Gastrocnemius medialis (tissue), 4 donors: ENCODE results near the gene STAT1. TPM values are rescaled to one million over a fixed set of nuclear protein-coding genes. Genes with fewer than 3 reads are reported as not detected.

ENCODE experiments used
- ATAC-seq, 2 donors: fragments of 150-250 bp; one replicate each; pipeline ENCODE4 v1.9.1; 2016
- DNase-seq, 2 donors: peaks; one replicate each; pipeline ENCODE4 v3.0.0-alpha.2; 2019
- H3K27ac ChIP-seq, 4 donors: fragments of 200-600 bp; sonication (generic); 1 replicate in 1 of 4; 2 replicates in 3 of 4; pipeline ENCODE4 v1.5.1; 2016 to 2018; ENCODE audit warnings: mild to moderate bottlenecking in 2 of 4, moderate library complexity in 1 of 4
- H3K27me3 ChIP-seq, 3 donors: fragments of 200-600 bp; sonication (generic) in 2 of 3; 1 replicate in 1 of 3; 2 replicates in 2 of 3; pipeline versions ENCODE4 v1.5.1 to v1.6.0; 2016 to 2019; ENCODE audit warnings: mild to moderate bottlenecking in 1 of 3, moderate library complexity in 1 of 3
- H3K36me3 ChIP-seq, 2 donors: fragments of 200-600 bp; sonication (generic) in 1 of 2; one replicate each; pipeline ENCODE4 v1.5.1; 2017 to 2018
- H3K4me1 ChIP-seq, 2 donors: fragments of 200-600 bp; sonication (generic) in 1 of 2; one replicate each; pipeline ENCODE4 v1.5.1; 2016 to 2017; ENCODE audit warnings: mild to moderate bottlenecking in 2 of 2
- H3K4me3 ChIP-seq, 4 donors: fragments of 200-600 bp; sonication (generic) in 3 of 4; 1 replicate in 1 of 4; 2 replicates in 3 of 4; pipeline ENCODE4 v1.5.1; 2016 to 2019; ENCODE audit warnings: mild to moderate bottlenecking in 2 of 4
- H3K9me3 ChIP-seq, 3 donors: fragments of 200-600 bp; sonication (generic) in 2 of 3; 1 replicate in 1 of 3; 2 replicates in 2 of 3; pipeline ENCODE4 v1.5.1; 2016 to 2019
- POLR2A ChIP-seq, 2 donors: fragments of 450-650 bp; IDR thresholded peaks; one replicate each; pipeline ENCODE4 v1.6.1; 2017; ENCODE audit warnings: antibody characterized with exemption in 2 of 2, mild to moderate bottlenecking in 2 of 2, moderate library complexity in 2 of 2
- in situ Hi-C, 4 donors: fragments of 200-750 bp; cut with MboI; loops; one replicate each; pipeline versions ENCODE4 v1.15.0 to v1.8.0; 2017; ENCODE audit warnings: low sequenced_read_pairs in 4 of 4
- intact Hi-C: fragments of 100-400 bp; cut with DNase I; formaldehyde crosslinking; loops from one replicate; pipeline ENCODE4 v1.15.1; 2023; ENCODE audit warnings: low total_unique reads
- total RNA-seq, 4 donors: library from RNA; depleted of rRNA; stranded (reverse); fragments of >200 nt; gene quantifications; one replicate each; pipeline versions ENCODE4 v1.1.0 to v1.2.3, GENCODE V29; 2016
- TF ChIP-seq, protein P1 (sequence below), 5 experiments: fragments of 450-650 bp in 3 of 5; fragments of 200-600 bp in 2 of 5; sonication (generic) in 2 of 5; IDR thresholded peaks in 4 of 5; conservative IDR thresholded peaks in 1 of 5; 1 replicate in 4 of 5; 2 replicates in 1 of 5; pipeline ENCODE4 v1.5.1; 2016 to 2019; ENCODE audit warnings: antibody characterized with exemption in 5 of 5, mild to moderate bottlenecking in 3 of 5, moderate library complexity in 3 of 5

The STAT1 gene
- total RNA-seq, 4 donors from 2014 or later, result 23.0 to 36.9 (median 28.6) TPM

DNA sequence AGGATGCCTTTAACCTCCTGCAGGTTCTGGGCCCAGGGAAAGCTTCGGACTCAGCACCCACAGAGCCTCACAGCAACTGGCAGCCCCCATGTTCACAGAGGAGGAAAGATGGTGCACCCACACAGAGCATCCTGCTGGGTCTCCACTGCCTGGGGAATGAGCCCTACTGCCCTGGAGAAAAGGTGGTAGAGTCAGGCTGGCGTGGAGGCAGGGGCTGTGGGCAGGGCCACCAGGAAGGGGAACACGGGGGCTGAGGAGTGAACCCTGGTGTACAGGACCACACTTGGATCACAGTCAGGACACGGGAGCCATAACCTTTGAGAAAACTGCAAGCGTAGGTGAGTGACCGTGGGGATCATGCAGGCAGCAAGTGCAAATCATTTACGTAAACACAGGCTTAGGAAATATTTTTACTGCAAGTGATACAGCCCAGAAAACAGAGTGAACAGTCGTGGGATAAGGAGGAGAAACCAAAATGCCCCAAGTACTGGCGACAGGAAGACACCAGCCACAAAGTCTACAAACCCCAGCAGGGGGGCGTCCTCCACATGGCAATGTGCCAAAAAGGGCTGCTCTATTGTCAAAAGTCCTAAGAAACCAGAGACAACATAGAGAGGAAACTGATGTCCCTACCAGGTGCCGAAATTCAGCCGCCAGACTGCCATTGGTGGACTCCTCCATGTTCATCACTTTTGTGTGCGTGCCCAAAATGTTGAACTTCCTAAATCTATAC lies 27.6 kb downstream of the STAT1 start:
- Histone ChIP-seq H3K4me1 (peaks cover 0 to 4% of the 10 kb centered on the region in 2 donors), H3K27me3 (no peaks in the 10 kb centered on the region), H3K36me3 (peaks cover 0 to 97% of the 10 kb centered on the region in 2 donors), H3K4me3 (no peak overlapping the region), H3K9me3 (no peaks in the 10 kb centered on the region), H3K27ac (no peak overlapping the region)
- intact Hi-C loops, result no loop called here
- TF ChIP-seq, protein P1, sequence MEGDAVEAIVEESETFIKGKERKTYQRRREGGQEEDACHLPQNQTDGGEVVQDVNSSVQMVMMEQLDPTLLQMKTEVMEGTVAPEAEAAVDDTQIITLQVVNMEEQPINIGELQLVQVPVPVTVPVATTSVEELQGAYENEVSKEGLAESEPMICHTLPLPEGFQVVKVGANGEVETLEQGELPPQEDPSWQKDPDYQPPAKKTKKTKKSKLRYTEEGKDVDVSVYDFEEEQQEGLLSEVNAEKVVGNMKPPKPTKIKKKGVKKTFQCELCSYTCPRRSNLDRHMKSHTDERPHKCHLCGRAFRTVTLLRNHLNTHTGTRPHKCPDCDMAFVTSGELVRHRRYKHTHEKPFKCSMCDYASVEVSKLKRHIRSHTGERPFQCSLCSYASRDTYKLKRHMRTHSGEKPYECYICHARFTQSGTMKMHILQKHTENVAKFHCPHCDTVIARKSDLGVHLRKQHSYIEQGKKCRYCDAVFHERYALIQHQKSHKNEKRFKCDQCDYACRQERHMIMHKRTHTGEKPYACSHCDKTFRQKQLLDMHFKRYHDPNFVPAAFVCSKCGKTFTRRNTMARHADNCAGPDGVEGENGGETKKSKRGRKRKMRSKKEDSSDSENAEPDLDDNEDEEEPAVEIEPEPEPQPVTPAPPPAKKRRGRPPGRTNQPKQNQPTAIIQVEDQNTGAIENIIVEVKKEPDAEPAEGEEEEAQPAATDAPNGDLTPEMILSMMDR (IDR thresholded peaks at IDR 0.05 in 4 of 5, conservative IDR thresholded peaks at IDR 0.05 in 1 of 5), result no peak
- no peak for TF ChIP-seq POLR2A (IDR thresholded peaks at IDR 0.05)
- DNase-seq (no peak), ATAC-seq (no peak)
- in situ Hi-C loops, result no loop called here

- intact Hi-C loops (no loop called here), in situ Hi-C loops (no loop called here)
- Histone ChIP-seq H3K4me1 (no peaks in the 10 kb centered on the region), H3K27me3 (no peaks in the 10 kb centered on the region), H3K27ac (no peak overlapping the region), H3K36me3 (peaks cover 0 to 95% of the 10 kb centered on the region in 2 donors), H3K9me3 (no peaks in the 10 kb centered on the region), H3K4me3 (no peak overlapping the region)
- ATAC-seq, result no peak
- DNase-seq, result no peak
- TF ChIP-seq POLR2A (IDR thresholded peaks at IDR 0.05), result no peak
- TF ChIP-seq, protein P1 (IDR thresholded peaks at IDR 0.05 in 4 of 5, conservative IDR thresholded peaks at IDR 0.05 in 1 of 5), result no peak
These were observed 29.4 kb downstream of the STAT1 start for GRCh38 chr2:190984595-190984994.

GRCh38 chr2:190982262-190983034 lies 31.5 kb downstream of the STAT1 start:
- H3K27me3 ChIP-seq, result no peaks in the 10 kb centered on the region
- TF ChIP-seq, protein P1 (IDR thresholded peaks at IDR 0.05 in 4 of 5, conservative IDR thresholded peaks at IDR 0.05 in 1 of 5), result no peak
- TF ChIP-seq POLR2A (IDR thresholded peaks at IDR 0.05), result no peak
- no peak overlapping the region for H3K4me3 ChIP-seq
- no peaks in the 10 kb centered on the region for H3K9me3 ChIP-seq
- H3K27ac ChIP-seq, result no peak overlapping the region
- DNase-seq (no peak), ATAC-seq (no peak)
- intact Hi-C loops (no loop called here), in situ Hi-C loops (no loop called here)
- peaks cover 0 to 95% of the 10 kb centered on the region in 2 donors for H3K36me3 ChIP-seq
- peaks cover 0 to 7% of the 10 kb centered on the region in 2 donors for H3K4me1 ChIP-seq

DNA sequence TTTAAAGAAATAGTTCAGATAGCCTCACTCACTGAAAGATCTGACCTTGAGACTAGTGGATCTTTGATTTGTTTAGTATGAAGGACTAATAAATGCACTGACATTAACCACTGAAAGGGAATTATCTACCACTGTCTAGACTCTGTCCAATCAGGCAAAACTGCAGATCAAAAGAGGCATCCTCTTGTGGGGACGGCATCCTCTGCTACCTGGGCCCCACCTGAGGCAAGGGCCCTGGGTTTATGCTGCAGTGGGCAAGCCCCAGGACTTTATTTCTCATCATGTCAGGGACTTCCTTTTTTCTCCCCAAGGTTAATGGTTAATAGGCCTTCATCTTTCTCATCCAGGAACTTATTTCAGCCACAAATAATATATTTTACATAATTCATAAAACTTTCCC lies 32.2 kb downstream of the STAT1 start:
- Histone ChIP-seq H3K4me3 (no peak overlapping the region), H3K36me3 (peaks cover 0 to 95% of the 10 kb centered on the region in 2 donors), H3K27ac (no peak overlapping the region), H3K9me3 (no peaks in the 10 kb centered on the region), H3K4me1 (peaks cover 0 to 8% of the 10 kb centered on the region in 2 donors), H3K27me3 (no peaks in the 10 kb centered on the region)
- no peak for TF ChIP-seq POLR2A (IDR thresholded peaks at IDR 0.05)
- TF ChIP-seq, protein P1 (IDR thresholded peaks at IDR 0.05 in 4 of 5, conservative IDR thresholded peaks at IDR 0.05 in 1 of 5), result no peak
- intact Hi-C loops (no loop called here), in situ Hi-C loops (no loop called here)
- DNase-seq (no peak), ATAC-seq (no peak)
